Muscle layer of duodenum (tissue), 2 donors: ENCODE results near the gene NFE2L2.
A peak's percentile ranks its signal among the peaks of the same experiment; 100 is the strongest.
"Not testable (repeated sequence)": the region's sequence is repeated elsewhere in the genome, so short reads cannot be mapped to it uniquely, and the experiment has no call there.

Source experiments
- H3K27ac ChIP-seq: one replicate; pipeline ENCODE4 v1.7.0; 2013; ENCODE audit warnings: mild to moderate bottlenecking, low read length
- H3K27me3 ChIP-seq: one replicate; pipeline ENCODE4 v1.7.0; 2013; ENCODE audit warnings: low read depth, mild to moderate bottlenecking, control low read depth, low read length
- H3K36me3 ChIP-seq, 2 donors: one replicate each; pipeline ENCODE4 v1.7.0; 2013; ENCODE audit warnings: low read length in 2 of 2, control low read depth in 1 of 2, mild to moderate bottlenecking in 1 of 2; ENCODE audit not compliant: insufficient read depth in 2 of 2, control insufficient read depth in 1 of 2
- H3K4me1 ChIP-seq, 2 donors: one replicate each; pipeline ENCODE4 v1.7.0; 2013; ENCODE audit warnings: low read length in 2 of 2, mild to moderate bottlenecking in 2 of 2, control low read depth in 1 of 2, moderate library complexity in 1 of 2; ENCODE audit not compliant: insufficient read depth in 2 of 2, control insufficient read depth in 1 of 2
- H3K4me3 ChIP-seq, 2 donors: one replicate each; pipeline ENCODE4 v1.7.0; 2013; ENCODE audit warnings: low read length in 2 of 2, low read depth in 1 of 2, mild to moderate bottlenecking in 1 of 2
- H3K9me3 ChIP-seq, 2 donors: one replicate each; pipeline ENCODE4 v1.7.0; 2013; ENCODE audit warnings: low read length in 2 of 2, control low read depth in 1 of 2, mild to moderate bottlenecking in 1 of 2; ENCODE audit not compliant: control insufficient read depth in 1 of 2
- donor health status: healthy.

Gene NFE2L2

GRCh38 chr2:177264693-177265587, at the start of gene NFE2L2:
Gene NFE2L2, minus strand, starts transcription at chr2:177264727. Its CDS starts 151 bp downstream, at chr2:177264576.
- Histone ChIP-seq H3K4me3 (peak within 1 kb of the TSS; percentile 82 to 99), H3K27me3 (no peaks in the 10 kb centered on the region), H3K36me3 (peaks cover 0 to 32% of the 10 kb centered on the region in 2 donors), H3K27ac (peak within 1 kb of the TSS; percentile 99), H3K4me1 (peaks cover 10 to 26% of the 10 kb centered on the region in 2 donors), H3K9me3 (no peaks in the 10 kb centered on the region)

- Histone ChIP-seq H3K36me3 (no peaks in the 10 kb centered on the region), H3K4me3 (no peak overlapping the region), H3K27ac (no peak overlapping the region), H3K4me1 (no peaks in the 10 kb centered on the region), H3K9me3 (no peaks in the 10 kb centered on the region), H3K27me3 (no peaks in the 10 kb centered on the region)
Observed at GRCh38 chr2:177314194-177314593, 49.7 kb upstream of the NFE2L2 start.

GRCh38 chr2:177313162-177313781, 48.7 kb upstream of the NFE2L2 start:
- no peak overlapping the region for H3K27ac ChIP-seq
- H3K27me3 ChIP-seq = no peaks in the 10 kb centered on the region
- no peaks in the 10 kb centered on the region for H3K4me1 ChIP-seq
- no peaks in the 10 kb centered on the region for H3K9me3 ChIP-seq
- H3K36me3 ChIP-seq = no peaks in the 10 kb centered on the region
- H3K4me3 ChIP-seq = no peak overlapping the region

- Histone ChIP-seq H3K4me1 (no peaks in the 10 kb centered on the region), H3K4me3 (no peak overlapping the region), H3K27me3 (no peaks in the 10 kb centered on the region), H3K9me3 (no peaks in the 10 kb centered on the region), H3K36me3 (no peaks in the 10 kb centered on the region), H3K27ac (no peak overlapping the region)
Observed at GRCh38 chr2:177312562-177312961, 48.0 kb upstream of the NFE2L2 start.

- H3K36me3 ChIP-seq, H3K9me3 ChIP-seq, H3K27me3 ChIP-seq, H3K4me1 ChIP-seq, H3K4me3 ChIP-seq, H3K27ac ChIP-seq: not testable (repeated sequence)
Observed at GRCh38 chr2:177309672-177310309, 45.3 kb upstream of the NFE2L2 start.

GRCh38 chr2:177306550-177306949, 42.0 kb upstream of the NFE2L2 start:
- H3K36me3 ChIP-seq = peaks cover 5 to 7% of the 10 kb centered on the region in 2 donors
- H3K27ac ChIP-seq = no peak overlapping the region
- no peaks in the 10 kb centered on the region for H3K4me1 ChIP-seq
- no peaks in the 10 kb centered on the region for H3K9me3 ChIP-seq
- H3K4me3 ChIP-seq = no peak overlapping the region
- no peaks in the 10 kb centered on the region for H3K27me3 ChIP-seq

DNA sequence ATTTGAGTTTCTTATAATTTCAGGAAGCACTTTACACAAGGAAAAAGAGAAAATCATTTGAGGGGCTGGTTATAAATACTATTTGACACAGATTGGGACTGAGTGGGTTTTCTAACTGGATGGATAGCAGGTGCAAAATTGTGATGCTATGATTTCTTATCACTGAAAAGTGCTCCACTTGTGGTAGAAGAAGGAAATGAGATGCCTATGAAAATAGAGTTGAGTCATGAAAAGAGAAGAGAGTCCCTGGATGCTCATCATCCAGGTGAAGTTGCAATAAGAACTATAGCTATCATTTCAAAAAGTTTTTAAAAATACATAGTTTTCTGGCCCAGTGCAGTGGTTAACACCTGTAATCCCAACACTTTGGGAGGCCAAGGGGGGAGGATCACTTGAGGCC, 39.4 kb upstream of the NFE2L2 start:
- H3K9me3 ChIP-seq = no peaks in the 10 kb centered on the region

GRCh38 chr2:177302552-177302951, 38.0 kb upstream of the NFE2L2 start:
- peaks cover 5 to 7% of the 10 kb centered on the region in 2 donors for H3K36me3 ChIP-seq
- H3K9me3 ChIP-seq = no peaks in the 10 kb centered on the region
- no peaks in the 10 kb centered on the region for H3K4me1 ChIP-seq
- H3K27me3 ChIP-seq = no peaks in the 10 kb centered on the region
- H3K4me3 ChIP-seq = no peak overlapping the region
- H3K27ac ChIP-seq = no peak overlapping the region

More for the DNA sequence above, 39.4 kb upstream of the NFE2L2 start:
- Histone ChIP-seq H3K27me3 (no peaks in the 10 kb centered on the region), H3K4me1 (no peaks in the 10 kb centered on the region), H3K27ac (no peak overlapping the region), H3K4me3 (no peak overlapping the region), H3K36me3 (peaks cover 5 to 7% of the 10 kb centered on the region in 2 donors)

GRCh38 chr2:177298191-177298590, 33.7 kb upstream of the NFE2L2 start:
- Histone ChIP-seq H3K4me1 (peaks cover 0 to 12% of the 10 kb centered on the region in 2 donors), H3K36me3 (peaks cover 0 to 5% of the 10 kb centered on the region in 2 donors), H3K27ac (no peak overlapping the region), H3K4me3 (no peak overlapping the region), H3K27me3 (no peaks in the 10 kb centered on the region), H3K9me3 (no peaks in the 10 kb centered on the region)

- Histone ChIP-seq H3K4me1 (peaks cover 0 to 12% of the 10 kb centered on the region in 2 donors), H3K9me3 (no peaks in the 10 kb centered on the region), H3K36me3 (no peaks in the 10 kb centered on the region), H3K4me3 (peak overlapping the region in 1 of 2 donors; percentile 27), H3K27me3 (no peaks in the 10 kb centered on the region), H3K27ac (no peak overlapping the region)
Observed at GRCh38 chr2:177296040-177296439, 31.5 kb upstream of the NFE2L2 start.

GRCh38 chr2:177295484-177295883, 31.0 kb upstream of the NFE2L2 start:
- peak overlapping the region in 1 of 2 donors; percentile 27 for H3K4me3 ChIP-seq
- peaks cover 0 to 12% of the 10 kb centered on the region in 2 donors for H3K4me1 ChIP-seq
- no peaks in the 10 kb centered on the region for H3K36me3 ChIP-seq
- H3K9me3 ChIP-seq = no peaks in the 10 kb centered on the region
- H3K27ac ChIP-seq = no peak overlapping the region
- H3K27me3 ChIP-seq = no peaks in the 10 kb centered on the region
